DMS53 treated with DMSO at 0.1 percent for 48 hours (cell line): Measurements from ENCODE around the gene UBXN10.
A peak's percentile ranks its signal among the peaks of the same experiment; 100 is the strongest.

Experiments
- DNase-seq: peaks from one replicate; lab custom pipeline; 2025; ENCODE audit not compliant: unreplicated experiment; lab: John Stamatoyannopoulos, UW

The UBXN10 gene

GRCh38 chr1:20185834-20186782 lies at the start of gene UBXN10, which contains the start of gene PLA2G2C:
Gene UBXN10, plus strand, starts transcription at chr1:20186096. Its CDS starts 4,466 bp downstream, at chr1:20190562.
Gene PLA2G2C, minus strand, starts transcription at chr1:20186518. Its CDS starts 9,155 bp downstream, at chr1:20177363.
- DNase-seq = no peak

- no peak for DNase-seq
Measured at GRCh38 chr1:20136249-20136648, 49.6 kb upstream of the UBXN10 start.

- peak; percentile 28 for DNase-seq
Measured at GRCh38 chr1:20137055-20137454, 48.8 kb upstream of the UBXN10 start.

- no peak for DNase-seq
Measured at GRCh38 chr1:20137604-20138003, 48.3 kb upstream of the UBXN10 start.

- DNase-seq = no peak
Measured at GRCh38 chr1:20138346-20138745, 47.5 kb upstream of the UBXN10 start.

- DNase-seq = no peak
Measured at GRCh38 chr1:20138961-20139550, 46.8 kb upstream of the UBXN10 start, which contains the start of gene PLA2G2F. Gene PLA2G2F, plus strand, starts transcription at chr1:20139323. Its CDS starts 105 bp downstream, at chr1:20139428.

GRCh38 chr1:20139776-20140612 lies 45.9 kb upstream of the UBXN10 start:
- DNase-seq = no peak

- no peak for DNase-seq
Measured at GRCh38 chr1:20141001-20141400, 44.9 kb upstream of the UBXN10 start.

- DNase-seq = no peak
Measured at GRCh38 chr1:20141466-20141865, 44.4 kb upstream of the UBXN10 start.

GRCh38 chr1:20142001-20142710 lies 43.7 kb upstream of the UBXN10 start:
- DNase-seq = no peak

- DNase-seq = no peak
Measured at GRCh38 chr1:20143318-20143717, 42.6 kb upstream of the UBXN10 start.

GRCh38 chr1:20143734-20144565 lies 41.9 kb upstream of the UBXN10 start:
- no peak for DNase-seq

GRCh38 chr1:20147846-20148570 lies 37.9 kb upstream of the UBXN10 start:
- DNase-seq = no peak

- DNase-seq = no peak
Measured at GRCh38 chr1:20148571-20149500, 37.1 kb upstream of the UBXN10 start.

- DNase-seq = no peak
Measured at GRCh38 chr1:20149601-20150325, 36.1 kb upstream of the UBXN10 start.

- DNase-seq = no peak
Measured at GRCh38 chr1:20150326-20150705, 35.6 kb upstream of the UBXN10 start.

GRCh38 chr1:20150969-20151368 lies 34.9 kb upstream of the UBXN10 start:
- DNase-seq = no peak
